Endothelial cell of umbilical vein (primary cell): ENCODE data around the gene TLE1.

Experiments
- EZH2 ChIP-seq: IDR thresholded peaks from 2 replicates; pipeline ENCODE4 v1.6.1; 2012; ENCODE audit warnings: borderline replicate concordance, low read depth, mild to moderate bottlenecking, moderate library complexity, low read length, inconsistent platforms; ENCODE audit not compliant: severe bottlenecking
- GATA2 ChIP-seq: IDR thresholded peaks from 2 replicates; pipeline ENCODE4 v1.7.0; 2011; ENCODE audit warnings: low read depth, mild to moderate bottlenecking, moderate library complexity, mixed read lengths, low read length; ENCODE audit not compliant: insufficient read length, insufficient read depth
- JUN ChIP-seq: IDR thresholded peaks from 2 replicates; pipeline ENCODE4 v1.6.1; 2011; ENCODE audit warnings: borderline replicate concordance, low read depth; ENCODE audit not compliant: insufficient read length, insufficient read depth
- POLR2A ChIP-seq: IDR thresholded peaks from 2 replicates; pipeline ENCODE4 v1.6.1; 2012; ENCODE audit warnings: low read depth, mild to moderate bottlenecking, control low read depth, low read length
- POLR2AphosphoS5 ChIP-seq: IDR thresholded peaks from 2 replicates; pipeline ENCODE4 v1.6.1; 2012; ENCODE audit warnings: low read depth, mild to moderate bottlenecking, control low read depth, low read length, moderate library complexity; ENCODE audit not compliant: insufficient read depth
- TF ChIP-seq, protein P1 (sequence below), 2 donors: IDR thresholded peaks; 1 replicate in 1 of 2; 2 replicates in 1 of 2; pipeline ENCODE4 v1.5.1; 2011; ENCODE audit warnings: low read length in 2 of 2, mild to moderate bottlenecking in 2 of 2, moderate library complexity in 2 of 2, control low read depth in 1 of 2, inconsistent platforms in 1 of 2, low read depth in 1 of 2; ENCODE audit not compliant: insufficient read depth in 1 of 2; ENCODE audit errors: extremely low read depth in 1 of 2
- TF ChIP-seq, protein P2 (sequence below): IDR thresholded peaks from 2 replicates; pipeline ENCODE4 v1.6.1; 2011; ENCODE audit not compliant: insufficient read depth, insufficient read length

DNA sequence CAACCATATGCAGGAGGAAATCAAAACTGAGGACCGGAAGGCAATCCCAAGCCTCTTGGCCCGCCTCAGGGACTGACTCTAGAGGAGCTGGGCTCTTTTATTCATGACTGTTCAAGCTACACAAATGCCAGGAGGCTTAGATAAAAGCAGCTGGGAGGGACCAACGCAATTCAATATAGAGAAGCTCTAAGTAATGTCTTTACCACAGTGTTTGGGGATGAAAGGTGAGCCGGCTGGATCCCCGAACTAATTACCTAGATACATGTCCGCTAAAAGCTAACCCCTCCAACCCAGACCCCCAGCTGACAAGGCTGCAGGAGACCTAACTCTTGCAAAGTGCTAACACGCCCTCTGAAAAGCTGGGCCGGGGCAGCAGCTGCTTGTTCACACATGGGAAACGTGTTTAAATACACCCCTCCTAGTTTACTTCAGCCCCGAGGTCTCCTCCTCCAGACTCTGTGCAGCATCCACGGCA, 67.5 kb downstream of the TLE1 start:
- TF ChIP-seq, protein P1, sequence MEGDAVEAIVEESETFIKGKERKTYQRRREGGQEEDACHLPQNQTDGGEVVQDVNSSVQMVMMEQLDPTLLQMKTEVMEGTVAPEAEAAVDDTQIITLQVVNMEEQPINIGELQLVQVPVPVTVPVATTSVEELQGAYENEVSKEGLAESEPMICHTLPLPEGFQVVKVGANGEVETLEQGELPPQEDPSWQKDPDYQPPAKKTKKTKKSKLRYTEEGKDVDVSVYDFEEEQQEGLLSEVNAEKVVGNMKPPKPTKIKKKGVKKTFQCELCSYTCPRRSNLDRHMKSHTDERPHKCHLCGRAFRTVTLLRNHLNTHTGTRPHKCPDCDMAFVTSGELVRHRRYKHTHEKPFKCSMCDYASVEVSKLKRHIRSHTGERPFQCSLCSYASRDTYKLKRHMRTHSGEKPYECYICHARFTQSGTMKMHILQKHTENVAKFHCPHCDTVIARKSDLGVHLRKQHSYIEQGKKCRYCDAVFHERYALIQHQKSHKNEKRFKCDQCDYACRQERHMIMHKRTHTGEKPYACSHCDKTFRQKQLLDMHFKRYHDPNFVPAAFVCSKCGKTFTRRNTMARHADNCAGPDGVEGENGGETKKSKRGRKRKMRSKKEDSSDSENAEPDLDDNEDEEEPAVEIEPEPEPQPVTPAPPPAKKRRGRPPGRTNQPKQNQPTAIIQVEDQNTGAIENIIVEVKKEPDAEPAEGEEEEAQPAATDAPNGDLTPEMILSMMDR (IDR thresholded peaks at IDR 0.05; ENCODE audit: extremely low read depth in 1 of 2, insufficient read depth in 1 of 2, low read depth in 1 of 2, low read length in 2 of 2) = no peak
- TF ChIP-seq EZH2 (no peak), POLR2A (no peak), GATA2 (no peak), POLR2AphosphoS5 (no peak), JUN (no peak)
- TF ChIP-seq, protein P2, sequence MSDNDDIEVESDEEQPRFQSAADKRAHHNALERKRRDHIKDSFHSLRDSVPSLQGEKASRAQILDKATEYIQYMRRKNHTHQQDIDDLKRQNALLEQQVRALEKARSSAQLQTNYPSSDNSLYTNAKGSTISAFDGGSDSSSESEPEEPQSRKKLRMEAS = no peak
